ENCODE results near the gene GRIK1.

DNA sequence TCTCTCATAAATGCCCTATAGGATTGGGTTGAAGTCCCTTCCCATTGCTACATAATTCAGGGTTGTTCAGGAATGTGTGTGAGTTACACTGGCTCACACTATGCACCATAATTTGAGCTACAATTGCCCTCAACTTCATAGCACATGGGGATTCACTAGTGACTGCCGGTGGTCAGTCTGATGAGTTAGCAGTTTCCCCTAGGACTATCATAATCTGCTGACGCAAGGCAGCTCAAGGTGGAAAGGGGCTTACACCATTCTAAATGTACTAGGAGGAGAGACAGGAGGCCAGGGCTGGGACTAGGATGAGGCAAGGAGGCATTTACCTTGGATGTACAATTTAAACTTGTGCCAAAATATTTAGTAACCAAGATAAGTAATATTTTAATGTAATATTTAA lies 224.7 kb downstream of the GRIK1 start:
- TF ChIP-seq, protein P1, sequence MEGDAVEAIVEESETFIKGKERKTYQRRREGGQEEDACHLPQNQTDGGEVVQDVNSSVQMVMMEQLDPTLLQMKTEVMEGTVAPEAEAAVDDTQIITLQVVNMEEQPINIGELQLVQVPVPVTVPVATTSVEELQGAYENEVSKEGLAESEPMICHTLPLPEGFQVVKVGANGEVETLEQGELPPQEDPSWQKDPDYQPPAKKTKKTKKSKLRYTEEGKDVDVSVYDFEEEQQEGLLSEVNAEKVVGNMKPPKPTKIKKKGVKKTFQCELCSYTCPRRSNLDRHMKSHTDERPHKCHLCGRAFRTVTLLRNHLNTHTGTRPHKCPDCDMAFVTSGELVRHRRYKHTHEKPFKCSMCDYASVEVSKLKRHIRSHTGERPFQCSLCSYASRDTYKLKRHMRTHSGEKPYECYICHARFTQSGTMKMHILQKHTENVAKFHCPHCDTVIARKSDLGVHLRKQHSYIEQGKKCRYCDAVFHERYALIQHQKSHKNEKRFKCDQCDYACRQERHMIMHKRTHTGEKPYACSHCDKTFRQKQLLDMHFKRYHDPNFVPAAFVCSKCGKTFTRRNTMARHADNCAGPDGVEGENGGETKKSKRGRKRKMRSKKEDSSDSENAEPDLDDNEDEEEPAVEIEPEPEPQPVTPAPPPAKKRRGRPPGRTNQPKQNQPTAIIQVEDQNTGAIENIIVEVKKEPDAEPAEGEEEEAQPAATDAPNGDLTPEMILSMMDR (IDR thresholded peaks at IDR 0.05): no peak
- TF ChIP-seq EP300 (IDR thresholded peaks at IDR 0.05): no peak

Measured in suprapubic skin (tissue), 3 donors.